GM18502 (cell line): ENCODE measurements around the gene PAX6.

ENCODE experiments used
- ATAC-seq: cut with Tn5 transposase; IDR thresholded peaks from one replicate; pipeline ENCODE4 v1.9.1; 2021; ENCODE audit warnings: mild to moderate bottlenecking; ENCODE audit not compliant: unreplicated experiment, poor library complexity

Gene PAX6

DNA sequence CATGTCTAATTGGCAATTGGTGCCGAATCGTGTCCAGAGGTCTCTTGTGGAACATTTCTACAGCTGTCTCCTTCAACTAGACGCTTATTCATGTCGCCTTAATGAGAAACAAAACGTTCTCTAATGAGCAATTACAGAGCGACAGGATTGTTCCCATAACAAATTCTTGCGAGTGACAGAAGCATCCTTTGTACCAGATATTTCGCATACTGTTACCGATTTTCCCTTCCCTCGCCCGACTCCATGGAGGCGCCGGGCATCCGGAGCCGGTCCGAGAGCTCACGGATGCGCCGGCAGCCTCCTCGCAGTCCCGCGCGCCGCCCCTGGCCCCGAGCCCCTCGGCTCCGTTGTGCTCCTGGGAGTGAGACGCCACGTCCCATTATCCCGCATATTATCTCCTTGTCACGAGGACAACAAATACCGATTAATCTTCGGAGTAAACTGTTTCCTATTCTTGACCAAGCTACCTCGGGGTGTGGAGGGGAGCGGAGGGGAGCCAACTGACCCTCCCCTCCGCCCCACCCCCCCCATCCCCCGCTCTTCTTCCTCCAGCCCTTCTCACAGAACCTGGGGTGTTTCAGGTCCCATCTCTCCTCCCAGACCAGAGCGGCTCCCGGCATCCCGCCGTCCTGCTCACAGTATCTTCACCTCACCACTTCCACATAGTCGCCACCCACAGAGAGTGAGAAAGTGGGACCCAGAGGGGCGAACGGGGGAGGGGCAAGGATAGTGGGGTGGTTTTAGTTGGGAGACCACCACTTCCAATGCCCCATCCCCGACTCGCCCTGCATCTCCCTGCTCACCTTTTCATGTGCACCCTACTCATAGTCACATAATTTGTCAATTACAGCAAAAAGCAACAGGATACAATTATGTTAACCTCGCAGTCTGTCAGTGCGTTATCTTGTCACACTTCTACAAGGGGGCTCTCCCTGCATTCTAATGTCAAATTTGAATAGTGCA, 11.4 kb downstream of the PAX6 start:
- no peak for ATAC-seq

DNA sequence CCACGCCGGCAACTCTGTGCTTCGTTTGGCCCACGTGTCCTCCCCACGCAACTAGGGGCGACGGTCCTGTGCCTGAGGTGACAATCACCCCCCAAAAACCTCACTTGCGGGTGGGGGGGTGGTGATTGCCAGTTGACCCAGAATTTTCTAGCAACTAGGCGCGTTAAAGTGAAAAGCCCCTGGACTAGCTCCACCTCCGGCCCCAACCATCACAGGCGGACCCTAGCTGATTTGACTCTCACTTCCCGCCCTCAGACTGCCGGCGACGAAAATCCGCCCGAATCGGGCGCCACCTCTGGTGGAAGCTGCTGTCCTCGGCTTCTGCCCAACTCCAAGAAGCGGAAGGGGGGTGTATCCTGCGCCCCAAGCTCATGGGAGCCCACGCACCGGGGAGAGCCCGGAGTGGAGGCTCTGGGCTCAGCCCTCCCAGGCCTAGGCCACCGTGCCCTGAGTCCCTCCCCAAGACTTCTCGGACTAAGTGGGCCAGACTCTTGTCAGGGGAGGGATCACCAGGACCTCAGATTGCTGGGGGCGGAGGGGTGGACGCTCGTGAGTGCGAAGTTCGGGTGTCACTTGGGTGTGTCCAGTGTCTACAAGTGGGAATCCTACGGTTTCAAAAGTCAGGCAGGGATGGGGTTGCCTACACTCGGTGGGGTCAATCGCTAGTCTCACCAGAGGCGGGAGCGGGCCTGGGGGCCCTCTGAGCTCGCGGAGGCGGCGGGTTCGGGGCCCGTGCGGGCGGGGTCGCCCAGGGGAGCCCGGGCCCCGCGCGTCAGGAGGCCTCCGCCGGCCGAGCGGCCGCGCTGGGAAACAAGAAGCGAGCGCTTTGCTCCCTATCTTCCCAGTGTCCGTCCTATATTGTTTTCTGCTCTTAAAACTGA, 12.3 kb downstream of the PAX6 start:
- ATAC-seq, result no peak

DNA sequence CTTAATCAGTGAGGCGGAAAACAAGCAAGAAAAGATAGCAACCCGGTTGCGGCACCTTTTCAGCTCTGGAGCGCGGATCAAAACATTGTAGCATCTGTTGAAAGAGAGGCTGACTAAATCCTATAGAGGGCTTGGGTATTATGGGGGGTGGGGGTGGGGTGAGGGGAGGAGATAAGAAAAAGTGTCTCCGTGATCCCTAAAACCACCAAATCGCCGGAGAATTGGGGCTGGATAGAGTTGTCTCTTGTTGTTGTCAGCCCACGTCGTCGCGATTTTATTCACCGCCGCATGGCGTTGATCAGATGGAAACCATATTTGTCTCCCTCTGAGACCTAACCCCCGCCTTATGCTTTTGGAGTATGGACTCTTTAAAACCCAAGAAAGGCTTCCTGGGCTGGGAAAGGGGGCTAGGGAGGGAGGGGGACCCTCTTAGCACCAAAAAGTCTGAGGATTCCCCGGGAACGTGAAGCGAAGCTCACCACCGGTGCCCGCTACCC, 13.0 kb downstream of the PAX6 start:
- ATAC-seq, result no peak

DNA sequence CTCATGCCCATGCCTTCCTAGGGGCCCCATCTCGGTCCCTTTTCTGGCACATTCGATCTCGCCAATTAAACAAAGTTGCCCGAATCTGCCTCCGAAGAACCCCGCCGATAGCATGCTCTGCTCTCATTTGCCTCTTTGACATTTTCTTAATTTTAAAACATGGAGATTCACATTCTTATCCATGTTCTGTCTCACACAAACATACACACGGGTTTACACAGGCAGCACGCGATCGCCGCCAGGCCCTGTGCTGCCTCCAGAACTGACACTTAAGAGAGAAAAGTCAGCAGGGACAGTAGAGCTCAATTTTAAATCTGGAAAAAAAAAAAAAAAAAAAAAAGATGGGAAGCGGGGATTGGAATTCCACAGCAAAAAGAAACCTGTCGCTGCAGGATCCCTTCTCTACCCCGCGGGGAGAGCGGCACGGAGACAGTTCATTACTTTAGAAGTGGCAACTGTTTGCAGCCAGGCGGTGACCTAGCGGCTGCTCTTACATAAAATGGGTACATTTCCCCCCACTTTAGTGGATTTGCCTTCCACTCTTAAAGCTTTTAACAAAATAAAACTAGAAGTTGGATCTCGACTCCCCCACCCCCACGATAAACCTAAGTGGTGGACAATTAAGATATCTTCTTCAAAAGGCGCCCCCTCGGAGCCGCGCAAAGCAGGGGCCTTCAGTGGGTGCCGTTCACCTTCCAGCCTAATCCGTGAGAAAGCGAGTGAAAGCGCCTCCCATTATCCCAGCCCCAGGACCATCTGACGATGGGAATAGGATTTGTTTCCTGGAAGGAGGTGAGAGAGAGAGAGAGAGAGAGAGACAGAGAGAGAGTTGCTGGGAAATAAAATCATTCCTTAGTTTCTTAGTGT, 13.7 kb downstream of the PAX6 start:
- no peak for ATAC-seq

GRCh38 chr11:31796499-31797189, 14.5 kb downstream of the PAX6 start:
- ATAC-seq, result no peak

- no peak for ATAC-seq
These were observed 15.2 kb downstream of the PAX6 start for GRCh38 chr11:31795706-31796498.

DNA sequence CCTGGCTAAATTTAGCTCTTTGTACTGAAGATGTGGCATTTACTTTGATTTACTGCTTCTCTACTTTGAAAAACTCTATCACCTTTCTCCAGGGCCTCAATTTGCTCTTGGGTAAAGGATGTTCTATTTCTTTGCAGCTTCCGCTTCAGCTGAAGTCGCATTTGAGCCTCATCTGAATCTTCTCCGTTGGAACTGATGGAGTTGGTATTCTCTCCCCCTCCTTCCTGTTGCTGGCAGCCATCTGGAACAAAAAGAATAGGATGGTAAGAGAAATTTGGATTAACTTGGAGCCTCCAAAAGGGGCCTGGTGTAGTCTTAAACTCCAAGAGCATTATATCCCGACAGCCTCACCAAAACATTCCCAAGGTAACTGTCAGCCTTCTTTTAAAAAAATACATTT, 16.6 kb downstream of the PAX6 start:
- ATAC-seq, result no peak

GRCh38 chr11:31793264-31793663, 17.9 kb downstream of the PAX6 start:
- ATAC-seq, result no peak

- no peak for ATAC-seq
These were observed 18.7 kb downstream of the PAX6 start for GRCh38 chr11:31792456-31792855.

DNA sequence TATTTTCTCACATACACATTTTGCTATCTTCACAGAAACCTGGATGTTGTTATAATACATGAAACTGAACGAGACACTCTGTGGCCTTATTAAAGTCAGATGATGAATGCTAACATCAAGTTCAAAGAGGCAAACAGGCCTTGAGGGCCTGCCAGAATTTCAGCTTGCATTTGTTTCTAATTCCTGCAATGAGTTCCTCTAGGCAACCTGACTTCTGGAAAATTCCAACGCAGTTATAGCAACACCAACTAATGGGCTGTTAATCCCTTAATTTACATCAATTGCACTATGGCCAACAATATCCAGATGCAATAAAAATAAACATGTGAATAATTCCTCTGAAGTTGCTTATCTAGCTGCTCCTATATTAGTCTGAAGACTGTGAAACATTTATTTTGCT, 19.1 kb downstream of the PAX6 start:
- no peak for ATAC-seq

DNA sequence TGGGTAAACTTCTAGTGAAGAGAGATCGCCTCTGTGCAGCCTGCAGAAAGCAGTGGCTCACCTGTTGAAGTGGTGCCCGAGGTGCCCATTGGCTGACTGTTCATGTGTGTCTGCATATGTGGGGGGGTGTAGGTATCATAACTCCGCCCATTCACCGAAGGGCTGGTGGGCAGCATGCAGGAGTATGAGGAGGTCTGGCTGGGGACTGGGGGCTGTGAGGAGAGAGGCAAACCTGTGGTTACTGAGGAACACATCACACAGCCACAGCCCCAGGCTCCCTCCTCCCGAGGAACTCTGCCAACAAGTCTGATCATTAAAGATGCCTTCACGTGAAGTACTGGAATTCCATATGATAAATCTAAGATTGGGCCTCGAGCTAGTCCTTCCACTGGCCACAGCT, 20.5 kb downstream of the PAX6 start:
- no peak for ATAC-seq

DNA sequence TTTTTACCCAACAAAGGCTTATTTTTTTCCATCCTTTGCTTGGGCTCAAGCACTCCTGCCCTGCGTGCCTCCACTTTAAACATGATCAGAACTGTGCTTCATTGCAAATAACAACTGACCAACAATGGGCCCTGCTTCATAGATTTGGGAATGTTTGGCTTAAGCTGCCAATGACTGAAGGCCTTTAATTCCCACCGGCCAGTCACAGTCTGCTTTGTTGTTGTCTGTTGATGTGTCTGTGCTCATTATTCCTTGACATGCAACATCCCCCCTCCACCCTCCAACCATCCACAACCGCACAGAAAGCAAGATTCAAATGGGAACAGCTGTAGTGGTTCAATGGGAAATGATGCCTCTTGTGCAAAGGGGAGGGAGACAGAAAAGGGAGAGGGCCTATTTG, 23.0 kb downstream of the PAX6 start:
- ATAC-seq, result no peak

DNA sequence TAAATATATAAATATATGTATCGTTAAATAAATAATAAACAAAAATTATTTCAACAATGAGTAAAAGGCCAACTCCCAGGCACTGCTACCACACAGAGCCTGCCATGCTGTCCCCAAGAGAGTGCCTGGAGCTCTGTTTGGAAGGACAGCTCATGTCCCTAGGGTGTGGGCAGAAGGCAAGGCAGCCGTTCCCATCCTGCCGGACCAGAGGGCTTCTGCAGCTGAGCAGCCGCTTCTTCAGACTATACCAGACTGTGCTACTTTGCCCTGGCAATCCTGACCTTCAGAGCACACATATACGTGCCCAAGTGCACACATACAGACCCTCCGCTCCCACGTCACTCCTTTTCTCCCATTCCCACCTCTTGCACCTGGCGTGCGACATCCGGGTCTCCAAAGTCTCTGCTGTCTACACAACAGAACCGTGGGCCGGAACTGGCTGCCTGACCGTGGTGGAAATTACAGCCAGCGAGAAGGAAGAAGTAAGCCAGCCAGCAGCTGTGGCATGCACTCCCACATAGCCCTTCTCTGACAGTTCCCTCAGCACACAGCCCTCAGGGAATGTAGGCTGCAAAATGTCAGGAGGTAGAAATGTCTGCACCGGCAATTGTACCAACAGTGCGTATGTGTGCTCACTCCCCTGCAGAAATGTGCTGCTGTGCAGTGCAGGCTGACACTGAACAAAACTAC, 24.0 kb downstream of the PAX6 start:
- ATAC-seq, result no peak

DNA sequence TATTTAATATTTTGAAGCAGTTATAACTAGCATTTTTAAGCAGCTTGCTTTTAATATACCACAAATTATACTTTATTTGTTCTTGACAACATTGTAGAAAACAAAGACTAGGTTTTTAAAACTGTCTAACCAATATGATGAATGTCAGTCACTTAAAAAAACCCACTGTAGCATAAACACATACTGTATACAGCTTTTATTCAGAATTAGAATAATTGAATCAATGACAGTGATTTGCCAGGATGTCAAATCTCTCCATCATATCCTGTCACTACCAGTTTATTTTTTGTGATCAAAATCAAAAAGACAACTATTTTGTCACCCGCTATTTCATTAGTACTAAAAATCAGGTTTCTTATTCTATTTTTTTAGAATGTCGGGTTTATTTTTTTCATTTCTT, 26.5 kb downstream of the PAX6 start:
- ATAC-seq, result no peak

DNA sequence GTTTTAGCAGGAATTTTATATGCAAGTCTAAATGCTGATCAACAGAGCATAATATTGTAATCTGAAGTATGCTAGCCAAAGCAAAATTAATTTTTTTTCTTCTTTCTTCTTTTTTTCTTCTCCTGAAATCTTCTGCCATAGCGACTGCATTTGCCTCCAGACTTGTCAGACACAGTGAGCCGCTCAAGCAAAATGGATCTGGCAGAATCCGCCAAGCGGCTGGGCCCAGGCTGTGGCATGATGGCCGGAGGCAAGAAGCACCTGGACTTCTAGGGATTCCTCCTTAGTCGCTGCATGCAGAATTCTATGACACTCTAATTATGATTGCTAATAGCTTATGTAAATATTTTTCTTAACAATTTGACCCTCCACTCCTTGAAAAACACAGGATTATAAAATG, 27.9 kb downstream of the PAX6 start:
- no peak for ATAC-seq

- no peak for ATAC-seq
These were observed 28.9 kb downstream of the PAX6 start for GRCh38 chr11:31782257-31782656.

DNA sequence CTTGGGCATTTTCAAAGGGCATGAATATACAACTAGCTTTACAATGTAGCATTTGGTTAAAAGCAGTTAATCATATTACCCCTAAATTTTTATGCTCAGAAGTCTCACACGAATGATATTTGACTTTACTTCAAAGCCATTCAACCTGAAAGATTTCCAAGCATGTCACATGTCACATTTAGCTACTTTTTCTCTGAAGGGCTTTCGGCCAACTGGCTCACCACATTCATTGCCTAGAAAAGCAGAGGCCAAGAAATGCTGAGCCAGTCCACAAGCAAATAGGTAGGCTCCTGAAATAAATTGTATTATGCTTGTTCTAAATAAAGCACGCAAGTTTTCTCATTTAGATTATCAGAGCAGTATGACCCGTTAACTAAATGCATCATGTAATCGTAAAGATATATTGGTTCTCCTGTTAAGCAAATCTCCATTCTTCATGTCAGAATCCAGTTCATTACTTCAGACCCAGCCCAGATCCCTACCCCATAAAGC, 30.6 kb downstream of the PAX6 start:
- no peak for ATAC-seq

GRCh38 chr11:31780078-31780477, 31.0 kb downstream of the PAX6 start:
- ATAC-seq, result no peak
